Measurements from ENCODE around the gene WNT11. TPM values are rescaled to one million over a fixed set of nuclear protein-coding genes. Genes with fewer than 3 reads are reported as not detected.

The WNT11 gene
- total RNA-seq, 2 donors from 2014 or later: 3.6 to 3.8 TPM

- Histone ChIP-seq H3K36me3 (no peaks in the 10 kb centered on the region), H3K9me3 (no peaks in the 10 kb centered on the region), H3K27me3 (no peaks in the 10 kb centered on the region), H3K27ac (no peak overlapping the region), H3K9ac (ENCODE audit: low read depth in 2 of 2, low read length in 2 of 2) (no peak overlapping the region), H3K4me3 (no peak overlapping the region), H3K4me1 (no peaks in the 10 kb centered on the region)
- intact Hi-C loops (cut with DNase I): no loop called here
- no peak for DNase-seq
- TF ChIP-seq, protein P1, sequence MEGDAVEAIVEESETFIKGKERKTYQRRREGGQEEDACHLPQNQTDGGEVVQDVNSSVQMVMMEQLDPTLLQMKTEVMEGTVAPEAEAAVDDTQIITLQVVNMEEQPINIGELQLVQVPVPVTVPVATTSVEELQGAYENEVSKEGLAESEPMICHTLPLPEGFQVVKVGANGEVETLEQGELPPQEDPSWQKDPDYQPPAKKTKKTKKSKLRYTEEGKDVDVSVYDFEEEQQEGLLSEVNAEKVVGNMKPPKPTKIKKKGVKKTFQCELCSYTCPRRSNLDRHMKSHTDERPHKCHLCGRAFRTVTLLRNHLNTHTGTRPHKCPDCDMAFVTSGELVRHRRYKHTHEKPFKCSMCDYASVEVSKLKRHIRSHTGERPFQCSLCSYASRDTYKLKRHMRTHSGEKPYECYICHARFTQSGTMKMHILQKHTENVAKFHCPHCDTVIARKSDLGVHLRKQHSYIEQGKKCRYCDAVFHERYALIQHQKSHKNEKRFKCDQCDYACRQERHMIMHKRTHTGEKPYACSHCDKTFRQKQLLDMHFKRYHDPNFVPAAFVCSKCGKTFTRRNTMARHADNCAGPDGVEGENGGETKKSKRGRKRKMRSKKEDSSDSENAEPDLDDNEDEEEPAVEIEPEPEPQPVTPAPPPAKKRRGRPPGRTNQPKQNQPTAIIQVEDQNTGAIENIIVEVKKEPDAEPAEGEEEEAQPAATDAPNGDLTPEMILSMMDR (IDR thresholded peaks at IDR 0.05): no peak
These were observed 8.2 kb downstream of the WNT11 start for GRCh38 chr11:76197941-76198640.

GRCh38 chr11:76197332-76197731 is 9.0 kb downstream of the WNT11 start:
- no peak overlapping the region for H3K4me3 ChIP-seq
- DNase-seq: no peak
- TF ChIP-seq, protein P1 (IDR thresholded peaks at IDR 0.05): no peak
- intact Hi-C loops (cut with DNase I): no loop called here
- H3K4me1 ChIP-seq: no peaks in the 10 kb centered on the region
- H3K36me3 ChIP-seq: no peaks in the 10 kb centered on the region
- no peak overlapping the region for H3K27ac ChIP-seq
- no peak overlapping the region for H3K9ac ChIP-seq (ENCODE audit: low read depth in 2 of 2, low read length in 2 of 2)
- no peaks in the 10 kb centered on the region for H3K27me3 ChIP-seq
- no peaks in the 10 kb centered on the region for H3K9me3 ChIP-seq

GRCh38 chr11:76196849-76197248 is 9.5 kb downstream of the WNT11 start:
- no peaks in the 10 kb centered on the region for H3K9me3 ChIP-seq
- no peaks in the 10 kb centered on the region for H3K27me3 ChIP-seq
- H3K4me1 ChIP-seq: no peaks in the 10 kb centered on the region
- no peak overlapping the region for H3K4me3 ChIP-seq
- DNase-seq: no peak
- H3K36me3 ChIP-seq: no peaks in the 10 kb centered on the region
- TF ChIP-seq, protein P1 (IDR thresholded peaks at IDR 0.05): no peak
- H3K27ac ChIP-seq: no peak overlapping the region
- intact Hi-C loops (cut with DNase I): no loop called here
- no peak overlapping the region for H3K9ac ChIP-seq (ENCODE audit: low read depth in 2 of 2, low read length in 2 of 2)

DNA sequence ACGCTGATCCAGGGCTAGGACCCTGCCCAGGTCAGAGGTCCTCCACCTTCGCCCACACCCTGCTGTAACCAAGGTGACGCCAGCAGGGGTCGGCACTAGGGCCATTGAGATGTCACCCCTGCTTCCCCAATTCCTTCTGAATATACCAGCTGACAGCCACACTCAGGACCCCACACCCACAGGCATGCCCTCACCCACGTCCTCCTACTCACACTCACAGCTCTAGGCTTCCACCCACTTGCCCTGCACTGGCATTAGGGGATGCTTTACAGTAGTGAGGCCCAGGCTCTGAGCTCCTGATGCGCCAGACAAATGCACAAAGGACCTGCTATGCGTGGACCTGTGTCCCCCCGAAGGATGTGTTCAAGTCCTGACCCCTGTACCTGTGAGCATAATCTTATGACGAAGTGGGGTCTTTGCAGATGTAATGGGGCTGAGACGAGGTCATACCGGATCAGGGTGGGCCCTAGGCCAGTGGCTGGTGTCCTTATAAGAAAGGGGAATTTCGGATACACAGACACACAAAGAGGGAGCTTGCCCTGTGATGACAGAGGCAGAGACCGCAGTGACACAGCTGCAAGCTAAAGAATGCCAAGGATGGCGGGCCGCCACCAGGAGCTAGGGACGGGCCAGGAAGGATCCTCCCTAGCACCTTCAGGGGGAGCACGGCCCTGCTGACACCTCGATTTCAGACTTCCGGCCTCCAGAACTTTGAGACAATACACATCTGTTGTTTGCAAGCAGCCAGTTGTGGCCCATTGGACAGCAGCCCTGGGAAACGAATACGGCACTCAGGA is 11.2 kb downstream of the WNT11 start:
- no peaks in the 10 kb centered on the region for H3K9me3 ChIP-seq
- H3K9ac ChIP-seq (ENCODE audit: low read depth in 2 of 2, low read length in 2 of 2): no peak overlapping the region
- no peaks in the 10 kb centered on the region for H3K4me1 ChIP-seq
- no peak for DNase-seq
- intact Hi-C loops (cut with DNase I): no loop called here
- H3K4me3 ChIP-seq: no peak overlapping the region
- TF ChIP-seq, protein P1 (IDR thresholded peaks at IDR 0.05): no peak
- H3K27ac ChIP-seq: no peak overlapping the region
- H3K36me3 ChIP-seq: no peaks in the 10 kb centered on the region
- H3K27me3 ChIP-seq: no peaks in the 10 kb centered on the region

GRCh38 chr11:76193219-76193618 is 13.1 kb downstream of the WNT11 start:
- H3K4me1 ChIP-seq: no peaks in the 10 kb centered on the region
- intact Hi-C loops (cut with DNase I): no loop called here
- no peak for DNase-seq
- no peak overlapping the region for H3K4me3 ChIP-seq
- H3K27ac ChIP-seq: no peak overlapping the region
- no peaks in the 10 kb centered on the region for H3K36me3 ChIP-seq
- H3K9me3 ChIP-seq: no peaks in the 10 kb centered on the region
- no peaks in the 10 kb centered on the region for H3K27me3 ChIP-seq
- H3K9ac ChIP-seq (ENCODE audit: low read depth in 2 of 2, low read length in 2 of 2): no peak overlapping the region
- TF ChIP-seq, protein P1 (IDR thresholded peaks at IDR 0.05): no peak
